ENCODE measurements around the gene ARL15.

- TF ChIP-seq EP300 (IDR thresholded peaks at IDR 0.05) = no peak
- TF ChIP-seq CTCF (IDR thresholded peaks at IDR 0.05) = no peak
Measured at GRCh38 chr5:53913941-53914340, 396.4 kb downstream of the ARL15 start.
